ENCODE data around the gene HSFY2.
"Not testable (repeated sequence)": the region's sequence is repeated elsewhere in the genome, so short reads cannot be mapped to it uniquely, and the experiment has no call there.

DNA sequence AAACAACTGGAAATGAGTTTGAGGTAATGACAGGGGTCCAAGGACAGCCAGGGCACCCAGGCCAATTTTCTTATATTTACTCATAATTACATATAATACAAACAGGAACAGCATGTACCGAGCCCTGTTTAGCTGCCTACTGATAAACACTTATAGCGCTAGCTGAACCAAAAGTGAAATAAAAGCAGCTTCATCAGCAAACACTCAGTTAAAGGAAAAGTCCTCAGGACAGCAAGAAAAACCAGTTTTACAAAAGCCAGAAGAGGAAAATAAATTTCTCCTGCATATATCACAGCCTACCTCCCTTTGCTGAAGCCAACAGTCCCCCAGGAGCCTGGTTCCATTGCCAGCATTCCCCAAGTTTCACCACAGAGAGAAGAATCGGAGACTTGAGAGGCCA lies 49.8 kb downstream of the HSFY2 start:
- not testable (repeated sequence) for TF ChIP-seq POLR2A, EP300 (IDR thresholded peaks at IDR 0.05)
- TF ChIP-seq, protein P1, sequence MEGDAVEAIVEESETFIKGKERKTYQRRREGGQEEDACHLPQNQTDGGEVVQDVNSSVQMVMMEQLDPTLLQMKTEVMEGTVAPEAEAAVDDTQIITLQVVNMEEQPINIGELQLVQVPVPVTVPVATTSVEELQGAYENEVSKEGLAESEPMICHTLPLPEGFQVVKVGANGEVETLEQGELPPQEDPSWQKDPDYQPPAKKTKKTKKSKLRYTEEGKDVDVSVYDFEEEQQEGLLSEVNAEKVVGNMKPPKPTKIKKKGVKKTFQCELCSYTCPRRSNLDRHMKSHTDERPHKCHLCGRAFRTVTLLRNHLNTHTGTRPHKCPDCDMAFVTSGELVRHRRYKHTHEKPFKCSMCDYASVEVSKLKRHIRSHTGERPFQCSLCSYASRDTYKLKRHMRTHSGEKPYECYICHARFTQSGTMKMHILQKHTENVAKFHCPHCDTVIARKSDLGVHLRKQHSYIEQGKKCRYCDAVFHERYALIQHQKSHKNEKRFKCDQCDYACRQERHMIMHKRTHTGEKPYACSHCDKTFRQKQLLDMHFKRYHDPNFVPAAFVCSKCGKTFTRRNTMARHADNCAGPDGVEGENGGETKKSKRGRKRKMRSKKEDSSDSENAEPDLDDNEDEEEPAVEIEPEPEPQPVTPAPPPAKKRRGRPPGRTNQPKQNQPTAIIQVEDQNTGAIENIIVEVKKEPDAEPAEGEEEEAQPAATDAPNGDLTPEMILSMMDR (IDR thresholded peaks at IDR 0.05): not testable (repeated sequence)

All from ovary (tissue), 3 donors.